ENCODE measurements around the gene LRRC14B.
A peak's percentile ranks its signal among the peaks of the same experiment; 100 is the strongest.

LRRC14B gene

DNA sequence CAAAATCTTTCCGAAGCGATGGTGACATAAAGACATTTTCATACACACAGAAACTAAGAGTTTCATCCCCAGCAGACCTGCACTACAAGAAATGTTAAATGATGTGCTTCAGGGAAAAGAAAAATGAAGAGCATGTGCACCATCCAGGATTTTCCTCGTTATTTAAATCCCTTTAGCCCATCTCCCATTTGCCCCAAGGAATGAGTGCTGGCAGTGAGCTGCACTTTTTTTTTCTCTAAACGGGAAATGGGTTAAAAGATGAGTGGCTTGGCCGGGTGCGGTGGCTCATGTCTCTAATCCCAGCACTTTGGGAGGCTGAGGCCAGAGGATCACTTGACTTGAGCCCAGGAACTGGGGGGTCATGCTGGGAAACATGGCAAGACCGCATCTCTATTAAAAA, 6.8 kb upstream of the LRRC14B start:
- no peaks in the 10 kb centered on the region for H3K9me3 ChIP-seq (ENCODE audit: severe bottlenecking)
- no peak for DNase-seq
- TF ChIP-seq, protein P1, sequence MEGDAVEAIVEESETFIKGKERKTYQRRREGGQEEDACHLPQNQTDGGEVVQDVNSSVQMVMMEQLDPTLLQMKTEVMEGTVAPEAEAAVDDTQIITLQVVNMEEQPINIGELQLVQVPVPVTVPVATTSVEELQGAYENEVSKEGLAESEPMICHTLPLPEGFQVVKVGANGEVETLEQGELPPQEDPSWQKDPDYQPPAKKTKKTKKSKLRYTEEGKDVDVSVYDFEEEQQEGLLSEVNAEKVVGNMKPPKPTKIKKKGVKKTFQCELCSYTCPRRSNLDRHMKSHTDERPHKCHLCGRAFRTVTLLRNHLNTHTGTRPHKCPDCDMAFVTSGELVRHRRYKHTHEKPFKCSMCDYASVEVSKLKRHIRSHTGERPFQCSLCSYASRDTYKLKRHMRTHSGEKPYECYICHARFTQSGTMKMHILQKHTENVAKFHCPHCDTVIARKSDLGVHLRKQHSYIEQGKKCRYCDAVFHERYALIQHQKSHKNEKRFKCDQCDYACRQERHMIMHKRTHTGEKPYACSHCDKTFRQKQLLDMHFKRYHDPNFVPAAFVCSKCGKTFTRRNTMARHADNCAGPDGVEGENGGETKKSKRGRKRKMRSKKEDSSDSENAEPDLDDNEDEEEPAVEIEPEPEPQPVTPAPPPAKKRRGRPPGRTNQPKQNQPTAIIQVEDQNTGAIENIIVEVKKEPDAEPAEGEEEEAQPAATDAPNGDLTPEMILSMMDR (IDR thresholded peaks at IDR 0.05; ENCODE audit: low read depth, low read length) = no peak

GRCh38 chr5:185095-186070, 5.9 kb upstream of the LRRC14B start:
- Histone ChIP-seq H3K36me3 (no peaks in the 10 kb centered on the region), H3K27ac (no peak overlapping the region), H3K4me3 (ENCODE audit: low read depth, low read length) (no peak overlapping the region), H3K9me3 (ENCODE audit: severe bottlenecking) (no peaks in the 10 kb centered on the region), H3K27me3 (ENCODE audit: insufficient read depth, low read depth, severe bottlenecking) (no peaks in the 10 kb centered on the region)
- TF ChIP-seq, protein P1 (IDR thresholded peaks at IDR 0.05; ENCODE audit: low read depth, low read length) = no peak
- DNase-seq = no peak

More for the DNA sequence above, 6.8 kb upstream of the LRRC14B start:
- H3K27ac ChIP-seq = no peak overlapping the region
- no peak overlapping the region for H3K4me3 ChIP-seq (ENCODE audit: low read depth, low read length)
- H3K27me3 ChIP-seq (ENCODE audit: insufficient read depth, low read depth, severe bottlenecking) = peaks cover 4% of the 10 kb centered on the region
- H3K36me3 ChIP-seq = no peaks in the 10 kb centered on the region

- no peak for DNase-seq
- H3K27me3 ChIP-seq (ENCODE audit: insufficient read depth, low read depth, severe bottlenecking) = no peaks in the 10 kb centered on the region
- H3K27ac ChIP-seq = no peak overlapping the region
- H3K9me3 ChIP-seq (ENCODE audit: severe bottlenecking) = no peaks in the 10 kb centered on the region
- H3K4me3 ChIP-seq (ENCODE audit: low read depth, low read length) = no peak overlapping the region
- TF ChIP-seq, protein P1 (IDR thresholded peaks at IDR 0.05; ENCODE audit: low read depth, low read length) = no peak
- no peaks in the 10 kb centered on the region for H3K36me3 ChIP-seq
Measured at GRCh38 chr5:186091-187041, 4.9 kb upstream of the LRRC14B start.

GRCh38 chr5:187042-187431, 4.3 kb upstream of the LRRC14B start:
- no peaks in the 10 kb centered on the region for H3K36me3 ChIP-seq
- TF ChIP-seq, protein P1 (IDR thresholded peaks at IDR 0.05; ENCODE audit: low read depth, low read length) = no peak
- DNase-seq = no peak
- H3K27ac ChIP-seq = no peak overlapping the region
- no peak overlapping the region for H3K4me3 ChIP-seq (ENCODE audit: low read depth, low read length)
- H3K27me3 ChIP-seq (ENCODE audit: insufficient read depth, low read depth, severe bottlenecking) = no peaks in the 10 kb centered on the region
- H3K9me3 ChIP-seq (ENCODE audit: severe bottlenecking) = no peaks in the 10 kb centered on the region

DNA sequence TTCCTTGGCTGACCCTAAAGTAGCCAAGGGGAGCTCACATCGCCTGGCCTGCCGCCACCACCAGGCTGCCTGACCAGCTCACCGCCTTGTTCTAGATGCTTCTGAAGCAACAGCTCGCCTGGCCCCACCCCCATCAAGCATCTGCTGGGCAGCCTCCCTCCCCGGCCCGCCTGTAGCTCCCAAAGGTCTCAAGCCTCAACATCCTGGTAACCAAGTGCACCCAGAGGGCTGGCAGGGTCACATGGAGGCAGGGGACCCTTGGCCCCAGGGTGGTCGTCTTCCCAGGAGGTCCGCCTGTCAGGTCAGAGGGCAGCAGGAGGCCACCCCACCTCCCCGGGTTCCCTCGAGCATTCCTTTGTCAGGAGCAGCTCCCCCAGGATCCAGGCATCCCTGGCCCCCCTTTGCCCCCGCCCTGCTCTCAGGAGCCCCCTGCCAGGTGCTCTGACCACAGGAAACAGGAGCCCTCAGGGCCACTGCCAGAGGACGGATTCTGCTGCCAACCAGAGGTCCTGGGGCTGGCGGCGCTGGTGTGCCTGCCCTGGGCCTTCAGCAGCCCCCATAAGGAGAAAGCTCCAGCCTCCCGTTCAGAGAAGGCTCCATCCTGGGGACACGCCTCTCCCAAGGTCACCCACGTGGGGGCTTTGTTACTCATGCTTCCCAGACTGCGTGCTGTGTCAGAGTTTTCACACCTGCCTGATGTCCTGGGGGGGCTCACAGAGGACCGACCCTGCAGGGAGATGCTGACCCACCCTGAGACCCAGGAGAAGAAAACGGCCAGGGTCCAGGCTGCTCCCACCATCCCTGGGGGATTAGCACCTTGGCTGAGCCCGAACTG, 3.5 kb upstream of the LRRC14B start:
- Histone ChIP-seq H3K27me3 (ENCODE audit: insufficient read depth, low read depth, severe bottlenecking) (no peaks in the 10 kb centered on the region), H3K9me3 (ENCODE audit: severe bottlenecking) (no peaks in the 10 kb centered on the region), H3K27ac (no peak overlapping the region), H3K4me3 (ENCODE audit: low read depth, low read length) (peak overlapping the region; percentile 6; the same call in 1 of the 2 replicates), H3K36me3 (no peaks in the 10 kb centered on the region)
- DNase-seq = no peak
- TF ChIP-seq, protein P1 (IDR thresholded peaks at IDR 0.05; ENCODE audit: low read depth, low read length) = no peak
